ENCODE data around the gene ACTN4. TPM values are rescaled to one million over a fixed set of nuclear protein-coding genes. Genes with fewer than 3 reads are reported as not detected.

Gene ACTN4
- total RNA-seq, 4 donors from 2014 or later = 475 to 520 (median 507) TPM

GRCh38 chr19:38735257-38735686 lies 87.8 kb downstream of the ACTN4 start:
- H3K27me3 ChIP-seq = no peaks in the 10 kb centered on the region
- no peak for TF ChIP-seq CTCF (IDR thresholded peaks at IDR 0.05)
- TF ChIP-seq EP300 (IDR thresholded peaks at IDR 0.05) = no peak
- no peak for TF ChIP-seq POLR2AphosphoS5 (IDR thresholded peaks at IDR 0.05)
- peaks cover 8% of the 10 kb centered on the region for H3K36me3 ChIP-seq
- DNase-seq (ENCODE audit: low spot score in 2 of 2) = no peak
- 33% methylated on average over 2 of the region's 18 CpGs for WGBS
- H3K4me1 ChIP-seq = peaks cover 48% of the 10 kb centered on the region
- no peaks in the 10 kb centered on the region for H3K9me3 ChIP-seq
- H3K27ac ChIP-seq = peak overlapping the region; percentile 72
- no peak overlapping the region for H3K4me3 ChIP-seq

GRCh38 chr19:38736036-38736412 lies 88.6 kb downstream of the ACTN4 start:
- 0% methylated on average over 3 of the region's 42 CpGs for WGBS
- H3K4me1 ChIP-seq = peaks cover 47% of the 10 kb centered on the region
- peak overlapping the region; percentile 43 for H3K27ac ChIP-seq
- no peak for DNase-seq (ENCODE audit: low spot score in 2 of 2)
- TF ChIP-seq EP300 (IDR thresholded peaks at IDR 0.05) = no peak
- no peak for TF ChIP-seq POLR2A (IDR thresholded peaks at IDR 0.05)
- no peak for TF ChIP-seq POLR2AphosphoS5 (IDR thresholded peaks at IDR 0.05)
- TF ChIP-seq CTCF (IDR thresholded peaks at IDR 0.05) = no peak
- peaks cover under 1% of the 10 kb centered on the region for H3K36me3 ChIP-seq
- H3K9me3 ChIP-seq = no peaks in the 10 kb centered on the region
- H3K27me3 ChIP-seq = no peaks in the 10 kb centered on the region
- H3K4me3 ChIP-seq = peak overlapping the region; percentile 45

GRCh38 chr19:38736413-38737280 lies 89.2 kb downstream of the ACTN4 start:
- Histone ChIP-seq H3K4me3 (peak overlapping the region; percentile 45), H3K27ac (peak overlapping the region; percentile 43), H3K9me3 (no peaks in the 10 kb centered on the region), H3K4me1 (peaks cover 41% of the 10 kb centered on the region), H3K36me3 (no peaks in the 10 kb centered on the region), H3K27me3 (no peaks in the 10 kb centered on the region)
- TF ChIP-seq CTCF (IDR thresholded peaks at IDR 0.05) (no peak), POLR2AphosphoS5 (IDR thresholded peaks at IDR 0.05) (no peak), POLR2A (IDR thresholded peaks at IDR 0.05) (no peak)
- 16% methylated on average over 26 of the region's 36 CpGs for WGBS
- peak in 1 of 2 donors; percentile 81 for DNase-seq (ENCODE audit: low spot score in 2 of 2)

GRCh38 chr19:38737281-38737865 lies 89.9 kb downstream of the ACTN4 start:
- Histone ChIP-seq H3K36me3 (no peaks in the 10 kb centered on the region), H3K27ac (no peak overlapping the region), H3K4me1 (peaks cover 34% of the 10 kb centered on the region), H3K9me3 (no peaks in the 10 kb centered on the region), H3K4me3 (no peak overlapping the region), H3K27me3 (no peaks in the 10 kb centered on the region)
- TF ChIP-seq POLR2AphosphoS5 (IDR thresholded peaks at IDR 0.05) (no peak), CTCF (IDR thresholded peaks at IDR 0.05) (no peak), POLR2A (IDR thresholded peaks at IDR 0.05) (no peak), EP300 (IDR thresholded peaks at IDR 0.05) (no peak)
- WGBS = 53% methylated on average over 7 of the region's 22 CpGs
- DNase-seq (ENCODE audit: low spot score in 2 of 2) = no peak
